SH-SY5Y (cell line): Measurements from ENCODE around the gene POU3F3.

ENCODE experiments used
- GATA2 ChIP-seq: IDR thresholded peaks from 2 replicates; pipeline ENCODE4 v1.6.1; 2011; ENCODE audit warnings: mild to moderate bottlenecking, low read depth, low read length
- GATA3 ChIP-seq: IDR thresholded peaks from 2 replicates; pipeline ENCODE4 v1.6.1; 2011; ENCODE audit warnings: low read depth, mild to moderate bottlenecking, low read length, moderate library complexity

POU3F3 gene

DNA sequence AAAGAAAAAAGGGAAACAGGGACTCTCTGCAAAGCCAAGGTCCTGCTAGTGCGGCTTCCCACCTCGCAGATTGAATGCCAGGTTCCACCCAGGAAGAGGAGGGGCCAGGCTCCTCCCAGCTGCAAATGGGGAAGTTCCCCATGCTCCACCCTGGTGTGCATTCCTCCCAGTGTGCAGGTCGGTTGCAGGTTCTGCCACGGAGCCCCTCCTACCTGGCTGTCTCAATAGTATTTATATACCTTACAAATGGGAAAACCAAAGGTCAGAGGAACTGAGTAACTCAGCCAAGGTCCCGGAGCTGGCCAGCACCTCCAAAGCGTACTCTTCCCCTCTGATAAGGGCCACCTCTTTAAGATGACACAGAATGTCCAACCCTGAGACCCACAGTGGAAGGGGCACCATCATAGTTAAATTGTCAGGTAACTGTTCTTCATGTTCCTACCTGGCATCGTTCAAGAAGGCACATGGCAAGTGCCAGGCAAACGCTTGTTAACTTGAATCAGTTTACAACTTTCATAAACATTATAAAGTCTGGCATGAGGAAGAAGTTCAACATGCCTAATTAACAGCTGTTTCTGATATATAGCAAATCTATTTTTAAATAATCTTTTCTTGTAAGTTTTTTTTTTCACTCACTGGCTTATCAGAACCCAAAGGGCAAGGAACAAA is 35.5 kb downstream of the POU3F3 start:
- TF ChIP-seq GATA2 (no peak), GATA3 (no peak)

DNA sequence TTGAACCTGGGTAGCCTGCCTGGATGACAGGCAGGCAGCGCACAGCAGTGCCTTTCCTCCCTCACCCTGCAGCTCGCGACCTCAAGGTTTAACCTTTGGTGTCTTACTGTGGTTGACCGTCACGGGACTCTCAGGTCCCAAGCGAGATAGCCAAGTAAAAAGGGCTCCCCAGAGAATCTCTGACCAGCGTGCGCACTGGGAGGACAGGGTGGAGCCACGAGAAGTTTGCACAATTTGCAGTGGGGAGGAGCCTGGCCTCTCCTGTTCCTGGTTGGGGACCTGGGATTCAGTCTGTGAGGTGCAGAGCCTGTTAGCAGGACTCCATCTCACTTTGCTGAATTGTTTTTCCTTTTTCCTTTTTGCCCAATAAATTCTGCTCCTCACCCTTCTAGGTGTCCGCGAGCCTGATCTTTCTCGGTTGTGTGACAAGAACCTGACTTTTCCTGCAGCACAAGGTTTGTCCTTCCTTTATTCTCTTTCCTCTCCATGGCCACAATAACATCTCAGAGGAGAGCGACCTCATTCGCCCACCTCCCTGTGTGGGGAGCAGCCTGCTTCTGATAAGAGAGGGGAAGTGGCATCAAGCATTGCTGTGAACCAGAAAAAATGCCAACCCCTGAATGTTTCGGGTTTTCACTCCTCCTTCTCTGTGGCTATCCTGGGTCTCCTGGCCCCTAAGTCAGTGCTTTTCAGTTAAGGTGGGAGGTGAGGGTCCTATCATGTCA is 36.2 kb downstream of the POU3F3 start:
- TF ChIP-seq GATA3 (no peak), GATA2 (no peak)

DNA sequence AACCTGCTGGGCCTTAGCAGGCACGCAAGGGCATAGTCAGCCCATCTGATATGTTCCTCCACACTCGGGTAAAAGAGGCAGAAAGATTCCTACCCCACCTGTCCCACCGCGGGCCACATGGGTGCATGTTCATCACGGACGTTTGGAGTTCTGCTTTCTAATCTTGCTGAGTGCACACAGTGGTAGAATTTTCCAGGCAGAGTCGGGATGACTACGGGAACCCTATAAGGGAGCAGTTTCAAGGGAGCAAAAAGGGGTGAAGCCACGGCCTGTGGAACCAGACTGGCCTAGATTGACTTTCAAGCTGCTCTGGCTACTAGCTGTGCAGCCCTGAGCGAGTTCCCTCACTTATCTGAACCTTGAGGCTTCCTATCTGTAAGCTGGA is 36.8 kb downstream of the POU3F3 start:
- no peak for TF ChIP-seq GATA2
- no peak for TF ChIP-seq GATA3

DNA sequence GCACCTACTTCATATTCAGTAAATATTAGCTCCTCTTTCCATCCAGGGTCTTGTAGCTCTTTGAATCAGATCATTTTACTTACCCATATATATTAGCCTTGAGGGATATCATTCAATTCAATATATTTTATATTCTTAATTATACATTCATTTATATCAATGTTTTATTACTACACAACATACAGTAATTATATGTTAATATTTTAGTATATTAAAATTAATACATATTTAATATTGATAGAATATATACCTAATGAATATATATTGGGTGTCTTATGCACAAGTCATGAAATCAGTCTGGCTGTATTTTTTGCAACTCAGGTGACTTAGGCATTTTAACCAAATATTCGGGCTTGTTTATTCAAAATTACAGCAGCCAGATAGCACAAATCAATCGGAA is 37.2 kb downstream of the POU3F3 start:
- TF ChIP-seq GATA2, result no peak
- no peak for TF ChIP-seq GATA3

DNA sequence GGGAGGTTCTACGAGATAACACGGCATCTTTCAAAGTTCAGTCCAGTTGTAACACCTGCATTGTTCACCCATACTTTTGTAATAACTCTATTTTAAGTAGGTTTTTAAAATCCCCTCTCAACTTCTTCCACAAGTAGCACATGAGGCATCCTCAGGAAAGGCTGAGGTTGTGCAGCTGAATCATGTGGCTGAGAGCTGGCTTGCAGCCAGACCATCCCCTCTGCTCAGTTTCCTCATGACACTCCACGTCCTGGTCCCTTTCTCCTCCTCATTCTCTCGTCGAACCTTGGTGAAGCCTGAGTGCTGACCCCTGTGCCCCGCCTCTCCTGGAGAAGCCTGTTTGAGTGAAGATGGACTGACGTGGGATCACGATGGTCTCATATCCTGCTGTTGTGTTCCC is 42.5 kb downstream of the POU3F3 start:
- TF ChIP-seq GATA2 (no peak), GATA3 (no peak)

DNA sequence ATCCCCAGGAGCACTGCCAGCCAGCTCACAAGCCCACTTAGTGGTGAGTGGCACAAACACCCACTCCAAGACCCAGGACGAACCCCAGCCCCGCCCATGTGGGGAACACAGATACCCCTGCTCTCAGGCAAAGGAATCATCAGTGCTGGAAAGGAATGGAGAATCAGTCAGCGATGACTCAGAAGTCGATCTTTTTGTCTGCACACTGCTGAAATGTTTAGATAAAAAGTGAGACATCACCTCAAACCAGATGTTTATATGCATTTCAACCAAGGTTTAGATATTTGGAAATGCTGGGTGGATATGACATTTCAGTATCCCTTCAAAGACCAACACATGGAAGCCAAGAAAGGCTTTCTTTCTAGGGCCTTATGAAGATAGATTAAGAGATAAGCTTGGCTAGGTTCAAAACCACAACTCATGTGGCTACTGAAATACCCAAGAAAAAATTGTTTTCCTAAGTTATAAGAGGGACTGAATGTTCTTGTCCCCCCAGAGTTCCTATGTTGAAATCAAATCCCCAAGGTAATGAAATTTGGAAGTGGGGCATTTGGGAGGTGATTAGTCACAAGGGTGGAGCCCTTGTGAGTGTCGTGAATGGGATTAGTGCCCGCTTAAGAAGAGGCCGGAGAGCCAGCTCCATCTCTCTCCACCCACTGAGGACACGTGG is 43.7 kb downstream of the POU3F3 start:
- TF ChIP-seq GATA2 (no peak), GATA3 (no peak)

DNA sequence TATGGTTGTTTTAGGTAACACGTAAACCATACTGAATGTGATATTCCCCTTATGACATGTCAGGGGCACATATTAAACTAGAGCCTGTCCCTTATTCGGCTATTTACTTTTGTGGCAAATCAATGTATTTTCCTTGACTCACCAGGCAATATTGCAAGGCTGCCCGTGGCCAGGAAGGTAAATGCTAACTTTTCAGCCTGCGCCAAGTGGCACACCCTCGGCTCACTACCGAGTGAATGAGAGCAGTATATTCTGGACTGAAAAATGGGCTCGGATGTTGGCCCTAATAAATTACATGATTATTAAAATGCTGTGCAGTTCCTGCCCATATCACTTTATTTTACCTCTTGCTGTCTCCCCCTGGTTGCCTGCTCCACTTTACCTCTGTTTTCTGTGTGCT is 46.7 kb downstream of the POU3F3 start:
- TF ChIP-seq GATA3 (no peak), GATA2 (no peak)

DNA sequence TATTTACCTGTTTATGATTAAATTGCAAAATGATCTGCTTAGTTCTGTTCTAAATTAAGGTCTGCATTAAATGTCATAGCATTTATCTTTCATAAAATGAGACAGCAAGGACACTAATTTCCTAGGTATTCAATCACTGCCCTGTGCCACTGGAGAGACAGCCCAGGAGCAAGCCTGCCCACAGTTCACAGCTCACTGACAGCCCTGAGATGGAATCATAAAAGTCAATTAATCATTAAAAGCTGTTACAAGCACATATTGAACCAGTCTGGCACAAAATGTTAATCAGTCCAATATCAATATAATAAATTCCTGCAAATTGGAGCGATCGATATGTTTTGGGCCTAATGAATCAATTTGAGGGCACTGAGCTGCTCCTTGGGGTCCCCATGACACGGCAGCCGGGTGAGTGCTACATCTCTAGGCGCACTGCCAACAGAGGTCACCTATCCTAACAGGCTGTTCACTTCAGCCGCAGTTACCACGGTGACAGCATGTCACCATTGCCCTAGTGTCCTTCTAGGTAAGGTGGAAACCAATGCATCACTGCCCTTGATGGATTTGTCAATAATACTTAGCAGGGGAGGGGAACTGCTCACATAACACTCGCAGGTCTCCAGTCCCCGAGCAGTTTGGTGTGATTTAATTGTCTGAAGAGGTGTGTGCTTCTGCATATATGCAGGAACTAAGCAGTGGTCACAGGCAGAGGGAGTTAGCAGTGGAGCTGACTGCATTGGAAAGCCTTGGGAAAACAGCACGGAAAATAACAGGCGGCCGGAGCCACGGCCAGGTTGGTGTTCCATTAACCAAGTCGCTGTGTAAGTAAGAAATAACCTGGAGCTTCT is 47.3 kb downstream of the POU3F3 start:
- TF ChIP-seq GATA2 (no peak), GATA3 (no peak)

DNA sequence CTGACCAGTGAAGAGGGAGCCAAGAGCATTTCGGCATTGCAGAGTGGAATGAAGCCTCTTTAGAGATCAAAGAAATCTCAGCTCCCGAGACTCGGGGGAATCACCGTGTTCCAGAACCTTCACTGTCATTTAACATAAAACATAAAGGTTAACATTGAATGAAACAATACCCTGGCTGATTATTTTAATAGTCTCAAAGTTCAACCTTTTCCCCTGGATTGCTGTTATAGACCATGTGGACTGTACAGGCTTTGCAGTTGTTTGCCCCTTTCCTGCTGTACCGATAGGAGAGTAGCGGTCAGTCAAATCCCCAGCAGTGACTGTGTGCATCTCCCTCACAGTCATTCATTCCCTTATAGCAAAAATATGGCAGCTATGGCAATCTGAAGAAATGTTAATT is 48.4 kb downstream of the POU3F3 start:
- TF ChIP-seq GATA2 (no peak), GATA3 (no peak)
